GM23248 (cell line): ENCODE measurements around the gene CTIF. TPM values are rescaled to one million over a fixed set of nuclear protein-coding genes. Genes with fewer than 3 reads are reported as not detected.

Experiments used
- DNase-seq: peaks from one replicate; pipeline ENCODE4 v3.0.0-alpha.2; 2015
- H2AFZ ChIP-seq: fragments of 200-600 bp; sonication (generic); 2 replicates; pipeline ENCODE4 v1.6.1; 2016; ENCODE audit warnings: antibody characterized with exemption
- H3F3A ChIP-seq: fragments of 200-600 bp; sonication (generic); 2 replicates; pipeline ENCODE4 v1.6.1; 2016; ENCODE audit warnings: mild to moderate bottlenecking, antibody characterized with exemption, mixed run types; ENCODE audit not compliant: insufficient read depth
- H3K27ac ChIP-seq: fragments of 200-600 bp; sonication (generic); 2 replicates; pipeline ENCODE4 v1.5.1; 2016; ENCODE audit warnings: mild to moderate bottlenecking
- H3K27me3 ChIP-seq: fragments of 200-600 bp; sonication (generic); replicated peaks from 2 replicates; pipeline ENCODE4 v1.6.1; 2016; ENCODE audit warnings: mild to moderate bottlenecking; ENCODE audit not compliant: insufficient read depth
- H3K36me3 ChIP-seq: fragments of 200-600 bp; sonication (generic); 2 replicates; pipeline ENCODE4 v1.6.1; 2016; ENCODE audit warnings: low read depth, mild to moderate bottlenecking
- H3K4me1 ChIP-seq: fragments of 200-600 bp; sonication (generic); 2 replicates; pipeline ENCODE4 v1.6.1; 2016; ENCODE audit warnings: mild to moderate bottlenecking; ENCODE audit not compliant: insufficient read depth
- H3K4me2 ChIP-seq: fragments of 200-600 bp; sonication (generic); one replicate; pipeline ENCODE4 v1.6.1; 2016; ENCODE audit warnings: mild to moderate bottlenecking; ENCODE audit not compliant: unreplicated experiment
- H3K4me3 ChIP-seq: fragments of 200-600 bp; sonication (generic); 2 replicates; pipeline ENCODE4 v1.5.1; 2016; ENCODE audit warnings: mild to moderate bottlenecking
- H3K79me2 ChIP-seq: fragments of 200-600 bp; sonication (generic); 2 replicates; pipeline ENCODE4 v1.6.1; 2016; ENCODE audit warnings: mild to moderate bottlenecking; ENCODE audit not compliant: insufficient read depth
- H3K9ac ChIP-seq: fragments of 200-600 bp; sonication (generic); 2 replicates; pipeline ENCODE4 v1.6.1; 2016; ENCODE audit warnings: mild to moderate bottlenecking
- H3K9me2 ChIP-seq: fragments of 200-600 bp; sonication (generic); 2 replicates; pipeline ENCODE4 v1.6.1; 2016; ENCODE audit warnings: mixed run types, mild to moderate bottlenecking, moderate library complexity; ENCODE audit not compliant: insufficient read depth
- H3K9me3 ChIP-seq: fragments of 200-600 bp; sonication (generic); one replicate; pipeline ENCODE4 v1.6.1; 2017; ENCODE audit warnings: low read depth
- H4K20me1 ChIP-seq: fragments of 200-600 bp; sonication (generic); 2 replicates; pipeline ENCODE4 v1.6.0; 2016; ENCODE audit not compliant: insufficient read depth
- EZH2 ChIP-seq: fragments of 200-600 bp; sonication (generic); IDR thresholded peaks from 2 replicates; pipeline ENCODE4 v1.6.1; 2018; ENCODE audit warnings: antibody characterized with exemption, mild to moderate bottlenecking; ENCODE audit not compliant: insufficient read depth, poor library complexity, severe bottlenecking
- EZH2phosphoT487 ChIP-seq: fragments of 200-600 bp; sonication (generic); IDR thresholded peaks from 2 replicates; pipeline ENCODE4 v1.6.1; 2018; ENCODE audit warnings: antibody characterized with exemption, moderate library complexity, mild to moderate bottlenecking, low read depth; ENCODE audit not compliant: insufficient read depth
- WGBS, 2 experiments: methylation state at CpG; one replicate each; pipeline ENCODE4 v1.1.6; 2015 to 2017; ENCODE audit warnings: low lambda C conversion rate in 2 of 2, low coverage in 1 of 2; ENCODE audit errors: missing lambda C conversion rate in 2 of 2; 5-methylcytosine and 5-hydroxymethylcytosine counted together
- in situ Hi-C: fragments of 300-500 bp; cut with MboI; formaldehyde crosslinking; loops from 2 replicates; pipeline ENCODE4 v1.15.0; 2020
- polyA plus RNA-seq: library from polyadenylated mRNA; unstranded; fragments of >200 nt; fragmentation: Nextera tagmentation; extraction: Ambion mirVana; gene quantifications from 2 replicates; pipeline ENCODE4 v1.2.1, GENCODE V29; 2016
- total RNA-seq: library from RNA; depleted of rRNA; stranded (reverse); fragments of >200 nt; shearing (Covaris generic); gene quantifications from 2 replicates; pipeline ENCODE4 v1.2.3, GENCODE V29; 2014

CTIF gene
- total and polyA plus RNA-seq, 2 experiments from 2014 or later: 21.5 to 46.8 TPM

DNA sequence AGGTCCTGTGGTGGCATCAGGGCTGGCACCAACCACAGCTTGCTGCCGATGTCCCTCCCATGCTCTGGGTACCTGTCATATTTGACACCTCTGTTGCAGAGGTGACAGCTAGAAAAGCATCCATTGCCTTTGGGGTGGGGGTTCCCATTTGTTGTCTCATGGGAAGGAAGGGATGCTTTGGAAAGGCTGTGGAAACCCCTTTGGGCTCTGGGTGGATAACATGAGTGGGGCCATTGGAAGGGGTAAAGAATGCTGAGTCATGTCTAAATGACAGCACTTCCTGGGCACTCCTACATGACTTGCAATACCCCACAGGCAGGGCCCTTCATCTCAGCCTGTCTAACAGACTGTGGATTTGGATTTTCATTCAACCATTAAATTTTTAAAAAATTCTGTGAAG, 27.8 kb downstream of the CTIF start:
- H3K9me3 ChIP-seq: no peaks in the 10 kb centered on the region
- H3K27ac ChIP-seq: no peak overlapping the region
- no peak overlapping the region for H3K9ac ChIP-seq
- H3K79me2 ChIP-seq: peaks cover 98% of the 10 kb centered on the region
- H3K4me3 ChIP-seq: no peak overlapping the region
- in situ Hi-C loops: no loop called here
- peaks cover 18% of the 10 kb centered on the region for H3F3A ChIP-seq
- 0 out of 2 replicates have a peak, but pooled peaks cover 6% of the 10 kb centered on the region for H3K36me3 ChIP-seq
- H3K4me1 ChIP-seq: peaks cover 31% of the 10 kb centered on the region
- H2AFZ ChIP-seq: no peak overlapping the region
- no peak overlapping the region for H3K4me2 ChIP-seq
- no peaks in the 10 kb centered on the region for H3K27me3 ChIP-seq
- no peak for DNase-seq
- WGBS, 2 experiments: 92 to 94% methylated on average over 1 of the region's 1 CpG
- H3K9me2 ChIP-seq: no peaks in the 10 kb centered on the region
- TF ChIP-seq EZH2: no peak
- no peak for TF ChIP-seq EZH2phosphoT487
- H4K20me1 ChIP-seq: peaks cover 27% of the 10 kb centered on the region; the same call in 1 of the 2 replicates

DNA sequence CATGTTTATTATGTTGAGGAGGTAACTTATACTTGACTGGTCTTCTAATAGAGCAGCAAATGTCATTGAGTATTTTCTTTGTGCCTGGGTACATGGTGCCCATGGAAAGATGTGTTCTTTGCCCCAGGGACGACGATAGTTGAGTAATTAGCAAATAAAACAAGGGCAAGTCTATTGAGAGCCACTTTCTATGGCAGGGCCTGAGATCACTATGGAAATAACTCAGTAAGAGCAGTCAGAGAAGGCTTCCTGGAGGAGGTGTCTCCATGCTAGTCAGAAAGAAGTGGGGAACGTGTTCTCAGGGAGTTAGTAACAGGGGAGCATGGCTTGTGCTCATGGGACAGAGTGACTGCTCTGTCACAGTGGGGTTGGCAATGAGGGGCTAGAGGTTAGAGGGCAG, 28.6 kb downstream of the CTIF start:
- Histone ChIP-seq H3K4me1 (peaks cover 29% of the 10 kb centered on the region), H3K9ac (no peak overlapping the region), H3K4me3 (no peak overlapping the region), H3K79me2 (peaks cover 98% of the 10 kb centered on the region), H3K9me2 (no peaks in the 10 kb centered on the region), H4K20me1 (peaks cover 28% of the 10 kb centered on the region; the same call in 1 of the 2 replicates), H3K4me2 (no peak overlapping the region), H3K9me3 (no peaks in the 10 kb centered on the region), H3K36me3 (0 out of 2 replicates have a peak, but pooled peaks cover 6% of the 10 kb centered on the region), H2AFZ (no peak overlapping the region), H3K27ac (no peak overlapping the region), H3F3A (peaks cover 11% of the 10 kb centered on the region), H3K27me3 (no peaks in the 10 kb centered on the region)
- no peak for DNase-seq
- TF ChIP-seq EZH2phosphoT487: no peak
- TF ChIP-seq EZH2: no peak
- WGBS, 2 experiments: 92 to 99% methylated on average over 3 of the region's 3 CpGs
- in situ Hi-C loops: no loop called here

DNA sequence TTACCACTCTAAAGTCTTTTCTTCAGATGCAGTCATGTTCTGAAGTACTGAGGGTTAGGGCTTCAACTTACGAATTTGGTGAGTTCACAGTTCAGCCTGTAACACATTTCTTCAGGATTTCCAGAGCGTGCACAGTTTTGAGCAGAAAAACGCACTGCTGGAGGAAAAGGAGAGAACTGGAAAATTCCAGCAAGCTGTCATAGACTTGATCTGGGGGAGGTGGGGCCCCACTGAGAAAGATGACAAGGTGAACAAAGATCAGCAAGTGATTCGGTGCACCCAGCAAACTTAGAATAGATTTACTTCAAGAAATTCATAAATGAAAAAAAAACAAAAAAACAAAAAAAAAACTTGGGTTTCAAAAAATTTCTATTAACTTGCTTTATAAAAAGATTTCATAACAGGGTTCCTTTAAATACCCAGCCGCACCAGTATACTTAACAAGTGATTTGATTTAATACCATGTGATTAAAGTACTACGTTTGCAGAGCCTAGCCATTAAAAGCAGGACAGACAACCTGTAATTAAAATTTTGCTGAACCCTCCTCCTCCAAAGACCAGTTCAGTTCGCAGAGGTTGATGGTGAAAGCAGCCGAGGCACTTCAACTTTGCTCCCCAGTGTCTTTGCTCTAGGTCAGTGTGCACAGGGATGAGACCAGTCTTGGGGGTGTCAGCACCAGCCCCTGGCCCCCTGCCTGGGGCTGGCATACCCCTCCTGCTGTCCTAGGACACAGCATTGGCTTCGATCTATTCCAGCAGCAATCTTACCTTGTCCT, 30.5 kb downstream of the CTIF start:
- 93 to 94% methylated on average over 9 of the region's 9 CpGs for WGBS, 2 experiments
- Histone ChIP-seq H2AFZ (no peak overlapping the region), H3K4me1 (peaks cover 12% of the 10 kb centered on the region), H3K9me3 (no peaks in the 10 kb centered on the region), H3K36me3 (0 out of 2 replicates have a peak, but pooled peaks cover 6% of the 10 kb centered on the region), H3K4me2 (no peak overlapping the region), H3K27ac (no peak overlapping the region), H3K4me3 (no peak overlapping the region), H3K9ac (no peak overlapping the region), H3K9me2 (no peaks in the 10 kb centered on the region), H3K79me2 (peaks cover 100% of the 10 kb centered on the region), H4K20me1 (peaks cover 33% of the 10 kb centered on the region; the same call in 1 of the 2 replicates), H3F3A (no peaks in the 10 kb centered on the region), H3K27me3 (no peaks in the 10 kb centered on the region)
- in situ Hi-C loops: no loop called here
- DNase-seq: no peak
- TF ChIP-seq EZH2phosphoT487 (no peak), EZH2 (no peak)

DNA sequence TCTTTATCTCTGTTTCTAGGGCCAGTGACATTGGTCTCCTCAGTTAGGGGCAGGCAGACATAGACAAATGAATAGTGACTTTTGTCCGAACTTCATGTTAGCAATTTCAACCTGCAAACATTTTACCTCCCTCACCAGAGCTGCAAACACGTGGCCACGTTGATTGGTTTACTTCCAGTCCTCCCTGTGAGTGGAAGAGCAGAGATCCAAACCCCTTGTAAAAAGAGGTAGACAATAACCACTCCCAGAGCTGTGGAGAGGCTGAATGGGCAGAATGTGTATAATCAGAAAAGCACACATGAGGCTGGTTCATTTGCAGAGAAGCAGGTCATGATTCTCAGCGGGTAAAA, 31.1 kb downstream of the CTIF start:
- H3K4me1 ChIP-seq: peaks cover 12% of the 10 kb centered on the region
- H3K4me3 ChIP-seq: no peak overlapping the region
- H3K27ac ChIP-seq: no peak overlapping the region
- 0 out of 2 replicates have a peak, but pooled peaks cover 6% of the 10 kb centered on the region for H3K36me3 ChIP-seq
- H3F3A ChIP-seq: no peaks in the 10 kb centered on the region
- peaks cover 33% of the 10 kb centered on the region; the same call in 1 of the 2 replicates for H4K20me1 ChIP-seq
- WGBS, 2 experiments: 93 to 97% methylated on average over 4 of the region's 4 CpGs
- no peaks in the 10 kb centered on the region for H3K9me3 ChIP-seq
- no peak overlapping the region for H3K9ac ChIP-seq
- no peak overlapping the region for H3K4me2 ChIP-seq
- in situ Hi-C loops: no loop called here
- TF ChIP-seq EZH2: no peak
- no peak for TF ChIP-seq EZH2phosphoT487
- peaks cover 100% of the 10 kb centered on the region for H3K79me2 ChIP-seq
- no peak overlapping the region for H2AFZ ChIP-seq
- no peaks in the 10 kb centered on the region for H3K27me3 ChIP-seq
- H3K9me2 ChIP-seq: no peaks in the 10 kb centered on the region
- DNase-seq: no peak
